K562 (cell line): ENCODE data around the gene PSME4. TPM values are rescaled to one million over a fixed set of nuclear protein-coding genes. Genes with fewer than 3 reads are reported as not detected.

Source experiments
- ATAC-seq: fragments of 200-7000 bp; cut with Tn5 transposase; 3 replicates; pipeline ENCODE4 v1.9.1; 2020; ENCODE audit warnings: moderate library complexity
- BruUV-seq: library from RNA; stranded (reverse); fragments of 400-500 nt; replicated peaks from 2 replicates; lab custom pipeline; 2021; lab: Mats Ljungman, UMichigan
- CTCF ChIA-PET: fragments of 300-600 bp; formaldehyde crosslinking; extraction: SDS; loops from one replicate; lab custom pipeline; 2021; ENCODE audit warnings: low intra/inter-chr PET ratio; lab: Yijun Ruan, JAX
- POLR2A ChIA-PET: fragments of 300-600, 350-650 bp; sonication (Branson Sonifier 250); formaldehyde crosslinking; extraction: SDS; loops from one replicate; lab custom pipeline; 2021; ENCODE audit warnings: antibody characterized with exemption, inconsistent platforms; lab: Yijun Ruan, JAX
- DNase-seq, 4 experiments: peaks; one replicate each; pipeline versions ENCODE4 v3.0.0 to v3.0.0-alpha.2; 2011 to 2018; ENCODE audit warnings: low spot score in 3 of 4, mixed read lengths in 3 of 4; ENCODE audit errors: extremely low read depth in 1 of 4
- FAIRE-seq: peaks from 2 replicates; lab custom pipeline; 2011; peaks lifted over from hg19 to GRCh38; lab: Jason Lieb, UNC
- H2AFZ ChIP-seq: 2 replicates; pipeline ENCODE4 v1.6.0; 2011; ENCODE audit warnings: low read depth, low read length, control low read depth, inconsistent platforms
- H3K27ac ChIP-seq: fragments of 200-600 bp; 3 replicates; pipeline ENCODE4 v1.8.0; 2011; ENCODE audit warnings: low read depth, mild to moderate bottlenecking, control low read depth, inconsistent platforms, low read length, moderate library complexity, mixed read lengths; ENCODE audit errors: extremely low read depth
- H3K27me3 ChIP-seq, 2 experiments: fragments of 300-600 bp in 1 of 2; 2 replicates in 1 of 2; 3 replicates in 1 of 2; pipeline versions ENCODE4 v1.6.0 to v1.8.0; 2011; ENCODE audit warnings: inconsistent platforms in 2 of 2, low read length in 2 of 2, mild to moderate bottlenecking in 1 of 2, mixed read lengths in 1 of 2, moderate library complexity in 1 of 2; ENCODE audit not compliant: control insufficient read depth in 2 of 2, insufficient read depth in 2 of 2
- H3K36me3 ChIP-seq: fragments of 300-600 bp; 3 replicates; pipeline ENCODE4 v1.8.0; 2011; ENCODE audit warnings: mild to moderate bottlenecking, low read length, inconsistent platforms; ENCODE audit not compliant: control insufficient read depth, insufficient read depth
- H3K4me1 ChIP-seq, 2 experiments: fragments of 200-600 bp in 1 of 2; replicated peaks in 1 of 2; 2 replicates in 1 of 2; 3 replicates in 1 of 2; pipeline versions ENCODE4 v1.5.1 to v1.8.0; 2011; ENCODE audit warnings: inconsistent platforms in 2 of 2, low read length in 2 of 2, mild to moderate bottlenecking in 1 of 2, mixed read lengths in 1 of 2, moderate library complexity in 1 of 2; ENCODE audit not compliant: control insufficient read depth in 2 of 2, insufficient read depth in 2 of 2
- H3K4me2 ChIP-seq: 2 replicates; pipeline ENCODE4 v1.6.1; 2011; ENCODE audit warnings: low read length, control low read depth, inconsistent platforms, mixed read lengths; ENCODE audit not compliant: insufficient read depth
- H3K4me3 ChIP-seq: fragments of 200-600 bp; sonication (generic), shearing (Covaris generic); 2 replicates; pipeline ENCODE4 v1.5.1; 2016; ENCODE audit warnings: control low read depth, inconsistent platforms
- H3K79me2 ChIP-seq: fragments of 200-600 bp; 3 replicates; pipeline ENCODE4 v1.8.0; 2011; ENCODE audit warnings: low read length, inconsistent platforms; ENCODE audit not compliant: control insufficient read depth, insufficient read depth
- H3K9ac ChIP-seq, 2 experiments: 2 replicates each; pipeline versions ENCODE4 v1.6.0 to v1.6.1; 2011; ENCODE audit warnings: low read depth in 2 of 2, low read length in 2 of 2, control low read depth in 1 of 2, inconsistent platforms in 1 of 2, mild to moderate bottlenecking in 1 of 2, mixed read lengths in 1 of 2; ENCODE audit not compliant: insufficient read depth in 1 of 2
- H3K9me1 ChIP-seq: one replicate; pipeline ENCODE4 v1.6.0; 2011; ENCODE audit warnings: inconsistent platforms, mild to moderate bottlenecking, low read length, moderate library complexity; ENCODE audit not compliant: control insufficient read depth, insufficient read depth
- H3K9me3 ChIP-seq: replicated peaks from 2 replicates; pipeline ENCODE4 v1.5.1; 2011; ENCODE audit warnings: low read depth, low read length, inconsistent platforms; ENCODE audit not compliant: control insufficient read depth, insufficient read depth
- H4K20me1 ChIP-seq: replicated peaks from 2 replicates; pipeline ENCODE4 v1.6.1; 2011; ENCODE audit warnings: low read length, inconsistent platforms, mixed read lengths; ENCODE audit not compliant: control insufficient read depth, insufficient read depth
- DEAF1 ChIP-seq: fragments of 450-650 bp; formaldehyde crosslinking; IDR thresholded peaks from 2 replicates; pipeline ENCODE4 v1.4.0; 2020; ENCODE audit warnings: mild to moderate bottlenecking, moderate library complexity
- IRF1 ChIP-seq: sonication (generic); formaldehyde crosslinking; IDR thresholded peaks from 2 replicates; pipeline ENCODE4 v1.8.0; 2022; ENCODE audit warnings: missing genetic modification reagents, mild to moderate bottlenecking, borderline replicate concordance
- JUNB ChIP-seq: fragments of 450-650 bp; formaldehyde crosslinking; conservative IDR thresholded peaks from 2 replicates; pipeline ENCODE4 v1.4.0; 2020; ENCODE audit warnings: mild to moderate bottlenecking
- KLF10 ChIP-seq: fragments of 250-450 bp; sonication (Bioruptor Pico); IDR thresholded peaks from 2 replicates; pipeline ENCODE4 v1.6.1; 2021; ENCODE audit warnings: matching md5 sums
- MAFG ChIP-seq: fragments of 450-650 bp; conservative IDR thresholded peaks from 2 replicates; pipeline ENCODE4 v1.6.1; 2016; ENCODE audit warnings: missing genetic modification characterization, missing compliant biosample characterization
- MECOM ChIP-seq: fragments of 250-450 bp; sonication (Bioruptor Pico); IDR thresholded peaks from 2 replicates; pipeline ENCODE4 v1.8.0; 2022; ENCODE audit warnings: inconsistent platforms
- MTA3 ChIP-seq: fragments of 450-650 bp; formaldehyde crosslinking; IDR thresholded peaks from 2 replicates; pipeline ENCODE4 v1.6.1; 2017; ENCODE audit warnings: mild to moderate bottlenecking, borderline replicate concordance
- POLR2G ChIP-seq: fragments of 200-400 bp; formaldehyde crosslinking; IDR thresholded peaks from 2 replicates; pipeline ENCODE4 v1.6.1; 2017; ENCODE audit warnings: low read depth, mild to moderate bottlenecking, antibody characterized with exemption, low read length, moderate library complexity
- TAF7 ChIP-seq: fragments of 450-650 bp; IDR thresholded peaks from 2 replicates; pipeline ENCODE4 v1.6.1; 2016; ENCODE audit warnings: missing genetic modification characterization, missing compliant biosample characterization
- XRCC4 ChIP-seq: IDR thresholded peaks from one replicate; pipeline ENCODE4 v1.6.1; 2011; ENCODE audit not compliant: insufficient read depth, insufficient read length; ENCODE audit errors: extremely low read depth
- ZBTB34 ChIP-seq: fragments of 250-450 bp; sonication (Bioruptor Pico); IDR thresholded peaks from 2 replicates; pipeline ENCODE4 v1.8.0; 2021; ENCODE audit warnings: mild to moderate bottlenecking, moderate library complexity
- ZC3H8 ChIP-seq: fragments of 450-650 bp; IDR thresholded peaks from 2 replicates; pipeline ENCODE4 v1.6.1; 2017
- ZNF232 ChIP-seq: sonication (generic); formaldehyde crosslinking; IDR thresholded peaks from 2 replicates; pipeline ENCODE4 v1.8.0; 2022; ENCODE audit warnings: mild to moderate bottlenecking, missing genetic modification reagents
- ZNF449 ChIP-seq: fragments of 250-450 bp; sonication (Bioruptor Pico); IDR thresholded peaks from 2 replicates; pipeline ENCODE4 v1.8.0; 2022; ENCODE audit warnings: moderate library complexity, mild to moderate bottlenecking, inconsistent platforms
- ZSCAN32 ChIP-seq: fragments of 450-650 bp; formaldehyde crosslinking; IDR thresholded peaks from 2 replicates; pipeline ENCODE4 v1.4.0; 2020; ENCODE audit warnings: mild to moderate bottlenecking, moderate library complexity
- WGBS: fragments of 100-300 bp; shearing (Covaris generic); methylation state at CpG from one replicate; pipeline ENCODE4 v1.1.6; 2016; ENCODE audit warnings: low coverage, mixed read lengths; ENCODE audit not compliant: insufficient coverage; ENCODE audit errors: missing lambda C conversion rate; 5-methylcytosine and 5-hydroxymethylcytosine counted together
- in situ Hi-C: fragments of 300-500 bp; cut with MboI; formaldehyde crosslinking; loops from 4 replicates; pipeline ENCODE4 v1.15.0; 2018; ENCODE audit warnings: inconsistent platforms, mixed read lengths
- intact Hi-C: fragments of 100-400 bp; cut with micrococcal nuclease; formaldehyde crosslinking; loops from 2 replicates; pipeline ENCODE4 v1.14.2; 2022
- polyA plus RNA-seq, 8 experiments: library from polyadenylated mRNA; depleted of rRNA in 4 of 8; stranded (reverse) in 5 of 8; unstranded in 3 of 8; fragments of >200 nt; fragmentation: Nextera tagmentation in 2 of 8; fragmentation: Illumina TruSeq in 1 of 8; extraction: Ambion mirVana in 2 of 8; extraction: Trizol in 1 of 8; gene quantifications; 2 replicates each; pipeline versions ENCODE4 v1.2.1 to v1.2.3, GENCODE V29; 2011 to 2014; ENCODE audit warnings: inconsistent platforms in 1 of 8, missing spikeins in 1 of 8
- total RNA-seq, 7 experiments: library from RNA; depleted of rRNA in 6 of 7; stranded (reverse); fragments of >200 nt in 6 of 7; fragmentation: Illumina TruSeq in 2 of 7; extraction: Trizol in 2 of 7; gene quantifications; 2 replicates each; pipeline versions ENCODE4 v1.2.1 to v1.2.3, GENCODE V29; 2011 to 2021; ENCODE audit warnings: low replicate concordance in 1 of 7

PSME4 gene
- total and polyA plus RNA-seq, 9 of the 15 experiments (the other 6 are each of a cell fraction or from before 2014, with no cell fraction given), result 24.3 to 77.8 (median 40.5) TPM

- ChIA-PET POLR2A (no interaction called here), CTCF (no interaction called here)
- FAIRE-seq (no peak), DNase-seq (no peak), ATAC-seq (no peak)
- WGBS, result 37% methylated on average over 3 of the region's 3 CpGs
- Histone ChIP-seq H3K36me3 (no peaks in the 10 kb centered on the region), H3K27ac (no peak overlapping the region), H2AFZ (no peak overlapping the region), H3K4me2 (no peak overlapping the region), H3K27me3 (no peaks in the 10 kb centered on the region), H3K79me2 (no peaks in the 10 kb centered on the region), H3K4me3 (no peak overlapping the region), H3K9me1 (no peaks in the 10 kb centered on the region), H3K9me3 (no peaks in the 10 kb centered on the region), H3K9ac (no peak overlapping the region), H3K4me1 (peaks cover 0 to 10% of the 10 kb centered on the region in 2 experiments; a peak in 3 of 5 replicates), H4K20me1 (no peaks in the 10 kb centered on the region)
- intact Hi-C loops (no loop called here), in situ Hi-C loops (no loop called here)
- TF ChIP-seq TAF7 (tag) (no peak), JUNB (CRISPR knock-in tag) (no peak), KLF10 (CRISPR knock-in tag) (no peak), ZC3H8 (no peak), DEAF1 (no peak), POLR2G (no peak), IRF1 (CRISPR knock-in tag) (no peak), MTA3 (no peak), XRCC4 (no peak), MECOM (CRISPR knock-in tag) (no peak), ZSCAN32 (CRISPR knock-in tag) (no peak), ZNF449 (CRISPR knock-in tag) (no peak), ZBTB34 (CRISPR knock-in tag) (no peak), ZNF232 (CRISPR knock-in tag) (no peak), MAFG (tag) (no peak)
- no TSS peak for BruUV-seq
Measured at GRCh38 chr2:53998834-53999233, 28.0 kb upstream of the PSME4 start.
